Stimulated activated CD8-positive, alpha-beta memory T cell treated with anti-CD3 and anti-CD28 coated beads, Interleukin-4, amount 100 ng/mL, for 1 hour (primary cell): ENCODE results near the gene ING3.

Source experiments
- DNase-seq, 2 donors: peaks; one replicate each; pipeline ENCODE4 v3.0.0-alpha.2; 2020; ENCODE audit warnings: low read depth in 2 of 2, low spot score in 1 of 2

ING3 gene

DNA sequence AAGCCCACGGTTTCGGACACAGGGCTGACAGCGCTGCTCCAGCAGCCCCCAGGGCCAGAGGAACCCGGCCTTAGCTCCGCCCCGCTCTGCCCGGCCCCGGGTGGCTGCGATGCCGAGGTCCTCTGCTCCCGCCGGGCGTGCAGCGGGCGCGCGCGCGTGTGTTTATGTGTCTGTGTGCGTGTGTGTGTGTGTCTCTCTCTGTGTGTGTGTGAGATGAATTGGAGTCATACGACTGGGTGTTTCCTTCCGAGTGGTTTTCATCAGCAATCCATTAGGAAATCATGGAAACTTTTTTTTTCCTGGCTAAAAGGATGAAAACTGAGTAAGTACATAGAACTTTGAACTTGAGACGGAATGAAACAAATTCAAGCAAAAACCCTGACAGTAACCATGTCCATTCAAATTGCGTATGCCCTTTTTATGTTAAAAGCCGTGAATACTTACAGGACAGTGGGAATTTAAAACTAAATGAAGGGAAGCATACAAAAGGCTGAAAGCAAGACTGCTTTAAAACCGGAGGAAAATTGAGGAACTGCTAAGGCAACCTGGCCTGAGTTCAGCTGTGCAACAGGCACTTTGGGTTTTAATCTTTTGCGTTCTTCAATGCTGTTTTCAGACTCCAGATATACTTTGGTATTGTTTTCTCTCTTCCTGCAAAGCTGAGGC, 38.1 kb downstream of the ING3 start, which contains the start of gene CPED1:
CPED1 (plus strand) TSS at position 121 of the 666 bp plus-strand sequence. CDS start 911 bp downstream, outside the sequence.
- DNase-seq, result no peak

DNA sequence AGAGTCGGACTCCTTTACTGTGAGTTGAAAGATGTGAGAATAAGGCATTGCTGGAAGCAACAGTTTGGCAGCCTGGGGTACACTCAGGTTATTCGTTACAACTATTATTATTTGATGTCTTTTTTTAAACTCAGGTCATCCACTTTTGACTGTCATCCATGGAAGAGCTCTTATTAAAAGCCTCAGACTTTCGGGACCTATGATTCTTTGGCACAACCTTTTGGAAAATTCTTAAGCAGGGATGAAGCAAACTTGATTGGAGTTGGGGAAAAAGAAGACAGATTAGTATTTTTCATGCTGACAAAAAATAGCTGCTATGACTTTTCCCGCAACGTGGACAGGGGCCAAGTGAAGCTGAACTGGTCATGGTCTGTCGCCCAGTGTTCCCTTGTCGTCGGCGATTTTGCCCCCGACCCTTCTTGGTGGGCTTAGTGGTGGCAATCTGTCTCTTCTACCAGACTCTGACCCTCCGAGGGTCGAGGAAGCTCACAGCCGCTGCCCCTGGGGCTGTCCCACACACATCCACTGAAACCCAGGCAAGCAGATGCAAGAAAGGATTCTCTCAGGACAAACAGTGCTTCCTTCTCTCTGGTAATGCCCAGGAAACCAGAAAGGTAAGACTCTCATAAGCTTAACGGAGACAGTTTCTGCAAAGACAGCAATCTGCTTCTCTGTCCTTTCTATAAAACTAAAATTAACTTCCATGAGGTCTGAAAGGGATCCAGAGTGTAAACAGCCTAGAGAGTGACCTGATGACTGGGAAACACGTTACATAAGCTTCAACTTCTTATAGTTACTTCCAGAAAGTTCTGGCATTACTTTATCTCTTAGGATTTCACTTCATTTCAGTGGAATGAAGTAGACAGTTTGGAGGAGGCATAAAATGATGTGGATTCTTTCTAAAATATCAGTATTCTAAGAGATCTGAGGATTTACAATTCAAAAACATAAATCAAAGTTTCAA, 39.0 kb downstream of the ING3 start:
- DNase-seq, result no peak

DNA sequence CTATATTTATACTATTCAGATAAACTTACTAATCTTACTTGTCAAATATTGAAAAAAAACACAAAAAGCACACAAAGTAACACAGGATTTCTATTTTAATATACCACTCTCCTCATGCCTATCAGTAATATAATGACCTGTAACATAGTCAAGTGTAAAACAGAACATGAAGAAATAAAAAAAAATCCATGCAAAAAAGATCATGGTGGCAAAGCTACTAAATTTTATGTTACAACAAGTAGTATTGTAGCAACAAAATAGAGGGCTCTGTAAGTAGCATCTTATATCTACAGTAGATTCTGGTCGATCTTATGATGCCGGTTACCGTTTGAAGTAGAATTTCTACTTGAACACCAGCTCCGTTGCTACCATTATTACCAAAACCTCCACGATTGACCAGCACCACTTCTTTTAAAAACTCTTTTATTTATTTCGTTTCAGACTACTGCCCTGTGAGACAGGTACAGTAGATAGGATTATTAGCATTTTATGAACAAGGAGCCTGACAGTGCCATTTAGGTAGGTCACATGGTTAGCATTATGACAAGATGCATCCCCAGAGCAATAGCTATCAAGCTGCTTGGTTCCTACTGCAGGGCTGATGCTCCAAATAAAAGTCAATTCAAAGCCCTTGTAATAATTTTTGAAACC, 40.0 kb downstream of the ING3 start:
- DNase-seq, result no peak

DNA sequence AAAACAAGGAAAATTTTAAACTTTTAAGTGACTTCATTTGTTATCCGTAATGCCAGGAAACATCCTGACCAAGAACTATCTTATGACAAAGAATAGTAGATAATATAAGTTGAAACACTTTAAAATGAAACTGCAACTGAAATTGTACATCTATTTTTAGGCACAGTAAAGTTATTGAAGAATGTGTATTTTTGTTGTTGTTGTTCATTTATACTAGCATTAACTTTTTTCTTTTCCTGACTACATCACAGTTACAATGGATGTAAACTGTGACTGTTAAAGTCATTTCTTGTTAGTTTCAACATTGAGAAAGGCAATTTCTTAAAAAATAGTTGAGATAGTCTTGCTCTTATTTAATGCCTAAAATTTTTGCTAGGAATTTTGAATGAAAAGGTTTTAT, 40.6 kb downstream of the ING3 start:
- DNase-seq, result no peak

DNA sequence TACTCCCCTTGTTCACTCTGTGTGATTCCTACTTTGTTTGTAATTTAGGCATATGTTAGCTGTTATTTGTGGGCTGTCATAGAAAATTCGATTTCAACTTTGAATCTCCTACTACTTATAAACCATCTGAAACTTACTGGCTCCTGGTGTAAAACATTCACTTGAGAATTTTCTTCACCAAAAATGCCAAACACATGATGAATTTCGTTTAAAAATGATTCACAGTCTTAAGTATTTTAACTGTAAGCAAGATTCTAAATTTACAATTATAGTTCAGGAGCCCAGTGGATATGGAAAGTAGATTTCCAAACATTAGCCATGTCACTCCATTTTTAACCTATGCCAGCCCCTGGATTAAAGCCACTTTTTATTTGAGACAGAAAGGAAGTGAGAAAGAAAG, 41.0 kb downstream of the ING3 start:
- DNase-seq, result no peak

DNA sequence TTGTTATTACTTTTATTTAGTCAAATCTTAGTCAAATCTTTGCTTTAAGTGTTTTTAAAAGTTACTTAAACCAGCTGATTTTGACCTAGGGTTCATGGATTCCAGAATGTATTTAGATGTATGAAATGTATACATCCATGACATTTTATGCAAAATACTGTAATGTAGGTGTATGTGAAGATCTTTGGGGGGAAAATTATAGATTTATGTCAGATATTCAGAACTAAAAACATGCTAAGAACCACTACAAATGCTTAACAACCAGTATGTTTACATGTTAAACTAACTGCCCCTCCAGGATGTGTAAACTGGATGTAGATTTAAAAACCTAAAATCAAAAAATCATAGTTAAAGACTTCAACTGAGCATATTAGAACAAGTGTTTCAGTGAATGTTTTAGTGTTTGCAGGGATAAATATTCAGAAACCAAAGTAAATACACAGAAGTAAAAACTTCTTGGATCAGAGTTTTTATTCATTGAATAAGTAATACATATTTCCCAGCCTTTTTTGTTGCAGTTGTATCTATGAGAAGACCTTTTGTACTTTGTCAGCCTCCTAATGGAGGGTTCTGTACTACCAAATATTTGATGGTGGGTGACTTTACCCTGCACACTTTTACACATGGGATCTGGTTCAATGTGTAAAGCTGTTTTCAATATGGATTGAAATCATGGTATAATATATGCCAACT, 41.8 kb downstream of the ING3 start:
- no peak for DNase-seq

DNA sequence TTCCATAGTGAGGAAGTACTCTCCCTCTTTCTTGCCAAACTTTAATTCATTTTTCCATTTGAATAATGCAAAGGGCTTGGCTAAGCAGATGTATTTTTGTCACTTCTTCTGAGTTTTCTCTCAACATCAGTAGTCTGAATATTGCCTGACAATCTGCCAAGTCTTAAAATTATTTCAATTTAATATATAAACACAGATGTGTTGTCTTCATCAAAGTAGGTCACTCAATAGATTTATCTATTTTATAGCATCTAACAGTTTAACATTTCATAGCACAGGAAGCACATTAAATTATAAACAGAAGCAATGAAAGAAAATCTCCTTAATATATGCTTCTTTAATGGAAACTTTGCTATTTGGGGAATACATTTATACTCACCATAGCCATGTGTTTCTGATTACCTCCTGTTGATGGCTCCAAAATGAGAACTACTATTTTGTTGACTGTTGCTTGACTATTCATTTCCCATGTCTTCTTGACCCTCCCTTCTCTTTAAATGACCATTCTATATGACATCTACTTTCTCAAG, 42.5 kb downstream of the ING3 start:
- no peak for DNase-seq

DNA sequence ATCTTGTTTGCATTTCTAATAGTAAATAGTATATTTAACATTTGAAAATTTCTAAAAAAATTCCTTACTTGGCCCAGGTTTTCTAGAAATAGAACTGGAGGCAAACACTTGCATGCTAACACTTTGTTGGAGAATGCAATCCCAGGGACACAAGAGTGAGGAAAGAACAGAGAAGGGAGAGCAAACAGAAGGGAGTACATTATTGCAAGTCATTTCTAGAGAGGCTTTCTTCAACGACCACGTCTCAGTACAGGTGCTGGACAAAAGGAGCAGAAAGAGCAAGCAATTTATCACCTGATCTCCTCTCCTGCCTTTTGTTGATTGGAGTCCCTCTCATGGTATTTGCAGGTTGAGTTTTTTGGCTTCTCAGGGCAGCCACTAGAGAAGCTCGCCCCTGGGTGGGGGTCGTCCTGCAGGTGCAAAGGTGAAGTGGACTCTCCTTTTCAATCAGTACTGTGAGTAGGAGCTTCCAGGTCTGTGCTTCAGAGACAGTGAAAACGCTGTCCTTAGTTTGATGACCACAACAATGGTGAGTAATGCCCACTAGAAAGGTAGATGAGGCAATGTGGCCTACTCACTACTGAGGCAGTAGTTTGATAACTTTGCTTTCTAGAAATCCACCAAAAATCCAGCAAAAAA, 43.1 kb downstream of the ING3 start:
- no peak for DNase-seq

DNA sequence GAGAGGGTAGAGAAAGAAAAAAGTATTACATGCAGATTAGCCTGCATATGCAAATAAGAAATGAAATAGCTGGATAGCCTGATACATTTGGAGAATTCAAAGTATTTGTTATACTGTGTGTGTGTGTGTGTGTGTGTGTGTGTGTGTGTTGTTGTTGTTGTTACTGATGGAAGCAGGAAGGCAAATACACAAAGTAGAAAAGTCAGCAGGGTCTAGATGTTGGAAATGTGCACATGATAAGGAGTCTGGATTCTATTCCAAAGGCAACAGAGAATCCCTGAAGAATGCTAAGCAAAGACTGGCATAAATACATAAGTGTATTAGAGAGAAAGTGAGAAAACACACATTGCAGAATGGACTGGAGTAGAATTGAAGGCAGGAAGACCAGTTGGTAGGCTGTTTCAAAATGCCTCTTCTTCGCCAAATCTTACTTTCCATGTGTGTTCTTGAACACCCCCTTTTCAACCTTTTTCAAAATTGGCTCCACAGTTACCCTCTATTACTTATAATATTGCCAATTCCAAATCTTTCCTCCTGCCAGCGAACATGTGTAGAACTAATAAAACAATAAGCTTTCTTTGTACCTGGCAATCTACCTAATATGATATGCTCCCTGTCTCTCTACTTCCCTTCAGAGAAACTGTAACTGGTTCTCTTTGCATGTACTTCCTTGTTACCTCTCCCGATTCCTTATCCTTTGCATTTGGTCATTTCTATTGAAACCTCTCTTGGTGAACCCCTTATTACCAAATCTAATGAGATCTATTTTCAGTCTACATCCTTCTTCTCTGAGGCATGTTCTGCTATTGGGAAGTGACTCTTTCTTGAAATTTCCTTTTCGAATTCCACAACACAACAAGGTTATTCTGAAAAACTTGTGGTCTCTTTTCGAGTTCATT, 44.2 kb downstream of the ING3 start:
- no peak for DNase-seq

DNA sequence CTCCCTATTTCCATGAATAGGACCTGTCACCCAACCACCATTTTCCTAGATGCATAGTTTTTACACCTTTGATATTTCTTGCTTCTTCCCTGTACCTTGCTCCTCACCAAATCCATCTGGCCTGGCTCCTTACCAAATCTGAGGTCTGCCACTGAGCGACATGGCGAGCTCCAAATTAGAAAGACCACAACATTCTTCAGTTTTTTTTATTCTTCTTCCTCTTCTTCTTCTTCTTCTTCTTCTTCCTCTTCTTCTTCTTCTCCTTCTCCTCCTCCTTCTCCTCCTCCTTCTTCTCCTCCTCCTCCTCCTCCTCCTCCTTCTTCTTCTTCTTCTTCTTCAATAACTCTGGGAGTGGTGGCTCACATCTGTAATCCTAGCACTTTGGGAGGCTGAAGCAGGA, 45.1 kb downstream of the ING3 start:
- no peak for DNase-seq

DNA sequence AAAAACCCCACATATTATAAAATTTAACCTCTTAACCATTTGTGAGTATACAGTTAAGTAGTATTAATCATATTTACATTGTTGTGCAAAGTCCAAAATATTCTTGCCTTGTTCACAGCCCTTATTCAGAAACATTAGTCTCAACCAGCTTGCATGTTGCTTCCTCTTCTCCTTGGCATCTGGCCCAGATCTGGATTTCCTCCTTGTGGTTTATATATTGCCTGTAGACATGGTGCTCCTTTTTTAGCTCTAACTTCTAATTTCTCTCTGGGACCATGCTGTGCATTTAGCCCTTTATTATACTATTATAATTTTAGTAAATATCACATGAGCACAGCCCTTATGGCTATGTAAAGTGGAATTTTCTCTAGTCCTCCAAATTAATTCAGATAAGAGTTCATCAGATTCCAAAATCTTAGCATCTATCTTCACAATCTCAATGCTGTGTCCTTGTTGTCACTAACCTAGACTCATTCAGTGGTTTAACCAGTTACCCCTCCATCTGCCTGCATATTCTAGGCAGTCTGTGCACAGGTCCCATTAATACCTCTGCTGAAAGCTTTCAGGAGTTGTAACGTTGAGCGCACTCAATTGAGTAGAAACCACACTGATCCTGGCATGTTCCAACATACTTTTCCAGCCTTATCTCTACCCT, 45.9 kb downstream of the ING3 start:
- no peak for DNase-seq

DNA sequence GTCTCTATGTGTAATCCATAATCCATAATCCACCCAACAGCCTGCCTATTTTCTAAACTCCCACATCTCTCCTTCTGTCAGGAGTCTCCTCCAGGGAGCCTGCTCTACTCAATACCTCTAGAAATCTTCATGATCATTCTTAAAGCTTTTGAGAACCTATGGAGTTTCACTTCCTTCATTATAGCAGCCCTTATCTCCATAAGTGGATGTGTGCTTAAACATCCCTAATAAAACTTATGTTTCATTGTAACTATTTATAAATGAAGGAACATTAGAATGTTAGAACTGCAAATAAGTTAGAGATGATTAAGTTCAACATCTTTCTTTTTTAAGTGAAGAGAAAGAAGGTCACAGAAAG, 46.4 kb downstream of the ING3 start:
- no peak for DNase-seq

DNA sequence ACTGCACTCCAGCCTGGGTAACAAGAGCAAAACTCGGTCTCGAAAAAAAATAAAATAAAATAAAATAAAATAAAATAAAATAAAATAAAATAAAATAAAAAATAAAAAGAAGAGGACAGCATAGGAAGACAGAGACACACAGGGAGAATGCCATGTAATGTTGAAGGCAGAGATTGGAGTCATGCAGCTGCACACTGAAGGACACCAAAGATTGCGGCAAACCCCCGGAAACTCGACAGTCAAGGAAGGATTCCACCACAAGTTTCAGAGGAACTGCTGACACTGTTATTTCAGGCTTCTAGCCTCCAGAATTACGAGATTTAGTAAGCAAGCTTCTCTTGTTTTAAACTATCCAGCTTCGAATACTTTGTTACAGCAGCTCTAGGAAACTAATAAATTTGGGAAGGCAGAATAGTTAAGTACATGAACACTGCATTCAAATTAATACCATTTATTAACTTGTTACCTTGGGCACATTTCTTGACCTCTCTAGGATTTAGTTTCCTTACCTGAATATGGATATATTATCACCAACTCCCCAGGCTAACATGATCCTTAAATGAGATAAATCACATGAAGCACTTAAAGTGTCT, 47.4 kb downstream of the ING3 start:
- DNase-seq, result no peak

DNA sequence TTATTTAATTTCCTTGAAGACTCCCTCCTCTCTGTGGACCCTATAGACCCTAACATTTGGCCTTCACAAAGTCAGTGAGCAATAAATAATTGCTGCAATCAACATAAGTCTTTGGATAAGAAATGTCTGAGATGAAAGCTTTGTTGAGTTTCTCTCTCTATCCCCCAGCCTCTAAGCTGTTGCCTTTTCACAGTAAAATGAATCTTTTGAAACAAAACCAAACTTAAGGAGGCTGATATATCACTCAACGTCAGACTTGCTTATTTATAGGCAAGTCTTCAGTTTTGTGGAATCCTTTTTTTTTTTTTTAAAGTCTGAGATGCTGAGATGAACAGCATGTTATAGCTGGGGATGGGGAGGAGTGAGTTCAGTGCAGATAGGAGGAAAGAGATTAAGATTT, 47.9 kb downstream of the ING3 start:
- DNase-seq, result no peak

DNA sequence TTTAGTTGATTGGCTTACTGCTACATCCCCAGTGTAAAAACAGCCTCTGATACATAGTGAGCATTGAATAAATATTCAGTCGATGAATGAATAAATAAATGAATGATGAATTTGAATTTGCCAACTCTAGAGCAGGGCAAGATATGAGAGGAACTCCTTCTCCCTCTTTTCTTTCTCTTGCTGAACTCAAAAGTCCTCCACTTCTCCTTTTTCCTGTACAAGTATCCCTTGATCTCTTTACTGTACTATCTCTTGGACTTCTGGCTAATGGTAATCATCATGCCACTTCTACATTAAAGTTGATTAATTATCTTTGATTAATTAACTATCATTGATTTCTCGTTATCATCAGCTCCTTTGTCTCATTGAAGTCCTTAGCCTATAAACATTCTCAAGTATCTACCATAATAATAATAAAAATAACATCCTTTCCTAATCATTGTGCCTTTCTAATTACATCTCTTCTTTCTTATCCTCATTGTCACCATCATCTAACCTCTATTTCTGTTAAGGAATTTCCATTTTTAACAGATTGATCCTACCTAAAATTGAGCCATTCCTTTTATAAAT, 48.5 kb downstream of the ING3 start:
- DNase-seq, result no peak

DNA sequence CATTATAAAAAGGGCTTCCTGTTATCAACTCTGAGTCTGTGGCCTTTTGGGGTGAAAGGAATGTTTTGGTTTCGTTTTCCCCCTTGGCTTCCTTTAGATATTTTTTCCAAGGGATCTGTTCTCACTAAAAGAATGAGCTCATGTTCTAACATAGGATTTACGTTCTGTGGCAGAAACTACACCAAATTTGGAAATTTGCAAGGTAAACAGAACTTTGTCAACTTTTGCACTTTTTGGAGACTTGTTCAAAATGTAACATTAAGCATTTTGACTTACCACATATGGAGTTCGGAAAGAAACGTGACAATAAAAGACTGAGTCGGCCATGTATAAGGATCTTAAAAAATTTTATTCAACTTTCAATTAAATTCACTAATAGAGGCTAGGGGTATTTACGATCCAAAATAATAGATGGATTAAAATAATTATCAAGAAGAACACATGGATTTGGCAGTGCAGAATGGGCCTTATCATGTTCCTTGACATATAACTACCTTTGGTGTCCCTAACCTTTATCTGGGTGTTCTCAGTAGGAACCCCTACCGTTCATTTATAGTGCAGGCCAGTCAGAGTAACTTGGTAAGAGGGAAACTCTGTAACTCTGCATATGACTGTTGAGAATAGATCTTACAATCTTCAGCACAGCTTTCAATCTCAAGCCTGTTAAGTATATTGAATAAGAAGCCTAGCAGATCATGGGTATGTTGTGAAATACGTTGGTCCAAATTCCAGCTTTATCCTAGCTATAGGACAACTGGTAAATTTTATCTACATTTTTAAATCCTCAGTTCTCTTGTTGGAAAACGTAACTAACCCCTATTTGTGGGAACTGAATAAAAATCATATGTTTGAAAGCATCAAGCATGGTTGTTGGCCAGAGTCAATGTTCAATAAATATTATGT, 49.8 kb downstream of the ING3 start:
- DNase-seq, result no peak

DNA sequence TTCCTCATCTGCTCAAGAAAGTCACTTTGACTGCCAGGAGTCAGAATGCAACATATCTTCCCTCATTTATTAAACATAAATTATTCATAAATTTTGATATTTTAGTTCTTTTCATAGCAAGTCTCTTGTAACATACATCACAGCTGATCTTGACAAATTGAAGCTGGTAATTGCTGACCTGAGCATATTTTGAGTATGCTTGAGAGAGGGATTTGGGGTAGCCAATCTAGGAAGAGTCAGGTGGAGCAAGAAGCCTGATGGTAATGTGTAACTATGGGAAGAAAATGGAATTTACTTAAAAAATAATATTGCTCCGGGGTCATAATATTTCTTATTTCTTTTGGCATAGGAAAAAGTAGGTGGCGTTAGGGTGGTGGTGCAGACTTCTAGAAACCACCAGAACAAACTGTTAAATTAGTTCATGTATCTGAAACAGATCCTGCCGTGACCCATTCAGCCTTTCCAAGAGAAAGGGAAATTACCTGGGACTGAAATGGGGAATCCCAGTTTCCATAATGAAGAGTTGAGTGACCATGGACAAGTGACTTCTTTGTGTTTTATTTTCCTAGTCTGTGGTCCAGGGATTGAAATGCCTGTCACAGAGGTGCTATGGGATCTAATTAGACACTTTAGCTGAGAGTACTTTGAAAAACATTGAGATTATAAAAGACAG, 50.8 kb downstream of the ING3 start:
- no peak for DNase-seq
